OCI-LY7 (cell line): Measurements from ENCODE around the gene SHMT2. TPM values are rescaled to one million over a fixed set of nuclear protein-coding genes. Genes with fewer than 3 reads are reported as not detected.
"Not testable (repeated sequence)": the region's sequence is repeated elsewhere in the genome, so short reads cannot be mapped to it uniquely, and the experiment has no call there.

Experiments
- BruUV-seq: library from RNA; stranded (reverse); fragments of 400-500 nt; replicated peaks from 2 replicates; lab custom pipeline; 2021; lab: Mats Ljungman, UMichigan
- CTCF ChIA-PET: fragments of 300-600 bp; sonication (Branson Sonifier 250); formaldehyde crosslinking; loops from one replicate; lab custom pipeline; 2022; ENCODE audit warnings: antibody characterized with exemption; ENCODE audit not compliant: unreplicated experiment; lab: Charles Lee
- POLR2A ChIA-PET: fragments of 300-600 bp; sonication (Branson Sonifier 250); formaldehyde crosslinking; loops from one replicate; lab custom pipeline; 2022; ENCODE audit warnings: antibody characterized with exemption; lab: Charles Lee
- DNase-seq: peaks from one replicate; pipeline ENCODE4 v3.0.0-alpha.2; 2015; ENCODE audit warnings: low spot score
- H2AFZ ChIP-seq: fragments of 200-600 bp; sonication (generic), shearing (Covaris generic); 2 replicates; pipeline ENCODE4 v1.6.1; 2014; ENCODE audit warnings: mild to moderate bottlenecking, antibody characterized with exemption, low read length, moderate library complexity
- H3K27ac ChIP-seq: fragments of 200-600 bp; sonication (generic); 2 replicates; pipeline ENCODE4 v1.5.1; 2014; ENCODE audit warnings: mixed run types, low read depth, mild to moderate bottlenecking, moderate library complexity, low read length, inconsistent platforms; ENCODE audit not compliant: poor library complexity, severe bottlenecking
- H3K36me3 ChIP-seq: fragments of 200-600 bp; sonication (generic); 2 replicates; pipeline ENCODE4 v1.6.1; 2014; ENCODE audit warnings: mild to moderate bottlenecking, antibody characterized with exemption, low read length, moderate library complexity, mixed read lengths; ENCODE audit not compliant: insufficient read depth
- H3K4me1 ChIP-seq: fragments of 200-600 bp; sonication (generic); 2 replicates; pipeline ENCODE4 v1.5.1; 2014; ENCODE audit warnings: mild to moderate bottlenecking, low read length; ENCODE audit not compliant: insufficient read depth, poor library complexity, severe bottlenecking
- H3K4me2 ChIP-seq: fragments of 200-600 bp; sonication (generic); 2 replicates; pipeline ENCODE4 v1.6.1; 2014; ENCODE audit warnings: mild to moderate bottlenecking, low read length
- H3K4me3 ChIP-seq: fragments of 200-600 bp; sonication (generic); 2 replicates; pipeline ENCODE4 v1.5.1; 2014; ENCODE audit warnings: mild to moderate bottlenecking, low read depth, low read length; ENCODE audit not compliant: poor library complexity, severe bottlenecking
- H3K79me2 ChIP-seq: fragments of 200-600 bp; sonication (generic); 2 replicates; pipeline ENCODE4 v1.6.1; 2016; ENCODE audit warnings: low read depth, mild to moderate bottlenecking, low read length, moderate library complexity, mixed read lengths; ENCODE audit not compliant: insufficient read depth
- H3K9me2 ChIP-seq: fragments of 200-600 bp; sonication (generic); 2 replicates; pipeline ENCODE4 v1.6.1; 2016; ENCODE audit warnings: mild to moderate bottlenecking, low read length, mixed read lengths; ENCODE audit not compliant: insufficient read depth
- H3K9me3 ChIP-seq: fragments of 200-600 bp; sonication (generic); 2 replicates; pipeline ENCODE4 v1.6.1; 2014; ENCODE audit warnings: mild to moderate bottlenecking, mixed run types, low read length, mixed read lengths
- H4K20me1 ChIP-seq: fragments of 200-600 bp; sonication (generic); 2 replicates; pipeline ENCODE4 v1.6.1; 2014; ENCODE audit warnings: mild to moderate bottlenecking, antibody characterized with exemption, low read length, moderate library complexity, mixed read lengths; ENCODE audit not compliant: insufficient read depth
- EZH2phosphoT487 ChIP-seq: fragments of 200-600 bp; sonication (generic); IDR thresholded peaks from 2 replicates; pipeline ENCODE4 v1.6.1; 2018; ENCODE audit warnings: low read depth, borderline replicate concordance, mild to moderate bottlenecking, mixed run types, antibody characterized with exemption, low read length, moderate library complexity, mixed read lengths
- intact Hi-C: fragments of 100-400 bp; cut with micrococcal nuclease; formaldehyde crosslinking; loops from one replicate; pipeline ENCODE4 v1.10.0; 2022; ENCODE audit not compliant: unreplicated experiment
- total RNA-seq, 2 experiments: library from RNA; depleted of rRNA in 1 of 2; stranded (reverse); fragments of >200 nt in 1 of 2; shearing (Covaris generic) in 1 of 2; gene quantifications; 2 replicates each; pipeline ENCODE4 v1.2.3, GENCODE V29; 2014 to 2022
- TF ChIP-seq, protein P1 (sequence below): fragments of 200-600 bp; sonication (generic); conservative IDR thresholded peaks from 2 replicates; pipeline ENCODE4 v1.5.1; 2014; ENCODE audit warnings: mild to moderate bottlenecking, antibody characterized with exemption, low read length, moderate library complexity, mixed read lengths

SHMT2 gene
- total RNA-seq, 2 experiments from 2014 or later, result 394 to 415 TPM

GRCh38 chr12:57272337-57273151 is 43.0 kb downstream of the SHMT2 start:
- BruUV-seq, result no TSS peak
- Histone ChIP-seq H3K36me3 (peaks cover 41% of the 10 kb centered on the region), H3K79me2 (no peaks in the 10 kb centered on the region), H3K27ac (no peak overlapping the region), H3K4me2 (no peak overlapping the region), H3K4me3 (no peak overlapping the region), H3K9me3 (no peaks in the 10 kb centered on the region), H4K20me1 (no peaks in the 10 kb centered on the region), H2AFZ (no peak overlapping the region), H3K4me1 (no peaks in the 10 kb centered on the region), H3K9me2 (no peaks in the 10 kb centered on the region)
- intact Hi-C loops, result no loop called here
- TF ChIP-seq, protein P1, sequence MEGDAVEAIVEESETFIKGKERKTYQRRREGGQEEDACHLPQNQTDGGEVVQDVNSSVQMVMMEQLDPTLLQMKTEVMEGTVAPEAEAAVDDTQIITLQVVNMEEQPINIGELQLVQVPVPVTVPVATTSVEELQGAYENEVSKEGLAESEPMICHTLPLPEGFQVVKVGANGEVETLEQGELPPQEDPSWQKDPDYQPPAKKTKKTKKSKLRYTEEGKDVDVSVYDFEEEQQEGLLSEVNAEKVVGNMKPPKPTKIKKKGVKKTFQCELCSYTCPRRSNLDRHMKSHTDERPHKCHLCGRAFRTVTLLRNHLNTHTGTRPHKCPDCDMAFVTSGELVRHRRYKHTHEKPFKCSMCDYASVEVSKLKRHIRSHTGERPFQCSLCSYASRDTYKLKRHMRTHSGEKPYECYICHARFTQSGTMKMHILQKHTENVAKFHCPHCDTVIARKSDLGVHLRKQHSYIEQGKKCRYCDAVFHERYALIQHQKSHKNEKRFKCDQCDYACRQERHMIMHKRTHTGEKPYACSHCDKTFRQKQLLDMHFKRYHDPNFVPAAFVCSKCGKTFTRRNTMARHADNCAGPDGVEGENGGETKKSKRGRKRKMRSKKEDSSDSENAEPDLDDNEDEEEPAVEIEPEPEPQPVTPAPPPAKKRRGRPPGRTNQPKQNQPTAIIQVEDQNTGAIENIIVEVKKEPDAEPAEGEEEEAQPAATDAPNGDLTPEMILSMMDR, result no peak
- no peak for TF ChIP-seq EZH2phosphoT487
- CTCF ChIA-PET, result no interaction called here
- POLR2A ChIA-PET, result interaction anchor here (0.5 to 1.0 kb wide), 3 partner anchors 14 to 38 kb away, joined by 3 to 9 read pairs (median 3); no protein-coding TSS in a partner anchor
- DNase-seq, result no peak

- Histone ChIP-seq H3K79me2 (no peaks in the 10 kb centered on the region), H3K9me2 (no peaks in the 10 kb centered on the region), H3K27ac (no peak overlapping the region), H3K4me2 (no peak overlapping the region), H3K36me3 (peaks cover 41% of the 10 kb centered on the region), H3K4me1 (no peaks in the 10 kb centered on the region), H2AFZ (no peak overlapping the region), H3K4me3 (no peak overlapping the region), H4K20me1 (no peaks in the 10 kb centered on the region), H3K9me3 (no peaks in the 10 kb centered on the region)
- intact Hi-C loops, result no loop called here
- ChIA-PET POLR2A (no interaction called here), CTCF (no interaction called here)
- BruUV-seq, result no TSS peak
- DNase-seq, result no peak
- TF ChIP-seq, protein P1, result no peak
- TF ChIP-seq EZH2phosphoT487, result no peak
Measured at GRCh38 chr12:57273516-57273915, 44.0 kb downstream of the SHMT2 start.

DNA sequence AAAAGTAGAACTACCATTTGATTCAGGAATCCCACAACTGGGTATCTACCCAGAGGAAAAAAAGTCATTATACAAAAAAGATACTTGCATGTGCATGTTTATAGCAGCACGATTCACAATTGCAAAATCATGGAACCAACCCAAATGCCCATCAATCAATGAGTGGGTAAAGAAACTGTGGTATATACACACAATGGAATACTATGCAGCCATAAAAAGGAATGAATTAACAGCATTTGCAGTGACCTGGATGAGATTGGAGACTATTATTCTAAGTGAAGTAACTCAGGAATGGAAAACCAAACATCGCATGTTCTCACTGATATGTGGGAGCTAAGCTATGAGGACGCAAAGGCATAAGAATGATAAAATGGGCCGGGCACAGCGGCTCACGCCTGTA is 46.7 kb downstream of the SHMT2 start:
- CTCF ChIA-PET, BruUV-seq, intact Hi-C loops, H3K4me2 ChIP-seq, H3K27ac ChIP-seq, H3K4me3 ChIP-seq, H3K79me2 ChIP-seq, H2AFZ ChIP-seq, DNase-seq, H4K20me1 ChIP-seq, H3K9me2 ChIP-seq, H3K9me3 ChIP-seq: not testable (repeated sequence)
- POLR2A ChIA-PET, result interaction anchor here (0.6 to 1.3 kb wide), 4 partner anchors 9 to 345 kb away, joined by 3 to 6 read pairs (median 4); no protein-coding TSS in a partner anchor
- Histone ChIP-seq H3K4me1 (peaks cover 16% of the 10 kb centered on the region), H3K36me3 (peaks cover 39% of the 10 kb centered on the region)
